HG03565 (cell line): ENCODE data around the gene RAP1GAP2.
"Not testable (repeated sequence)": the region's sequence is repeated elsewhere in the genome, so short reads cannot be mapped to it uniquely, and the experiment has no call there.

Experiments used
- ATAC-seq: cut with Tn5 transposase; IDR thresholded peaks from one replicate; pipeline ENCODE4 v1.9.1; 2021; ENCODE audit warnings: mild to moderate bottlenecking, moderate library complexity; ENCODE audit not compliant: unreplicated experiment

The RAP1GAP2 gene

GRCh38 chr17:2785376-2785775 is 10.9 kb upstream of the RAP1GAP2 start:
- not testable (repeated sequence) for ATAC-seq

- no peak for ATAC-seq
Measured at GRCh38 chr17:2786176-2786881, 9.9 kb upstream of the RAP1GAP2 start.

DNA sequence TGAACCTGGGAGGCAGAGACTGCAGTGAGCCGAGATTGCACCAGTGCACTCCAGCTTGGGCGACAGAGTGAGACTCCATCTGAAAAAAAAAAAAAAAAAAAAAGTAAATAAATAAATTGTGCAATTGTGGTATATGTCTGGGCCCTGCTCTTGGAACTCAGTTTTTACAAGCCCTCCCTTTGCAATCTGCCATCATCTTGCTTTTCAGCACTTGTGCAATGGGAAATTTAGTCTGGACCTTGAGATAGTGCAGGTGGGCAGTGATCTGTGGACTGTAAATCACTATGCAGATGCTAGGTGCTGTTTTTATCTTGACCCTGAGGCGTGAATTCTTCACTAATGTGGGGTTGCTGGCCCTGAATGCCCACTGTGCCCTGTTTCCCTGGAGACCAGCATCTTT is 6.5 kb upstream of the RAP1GAP2 start:
- no peak for ATAC-seq

DNA sequence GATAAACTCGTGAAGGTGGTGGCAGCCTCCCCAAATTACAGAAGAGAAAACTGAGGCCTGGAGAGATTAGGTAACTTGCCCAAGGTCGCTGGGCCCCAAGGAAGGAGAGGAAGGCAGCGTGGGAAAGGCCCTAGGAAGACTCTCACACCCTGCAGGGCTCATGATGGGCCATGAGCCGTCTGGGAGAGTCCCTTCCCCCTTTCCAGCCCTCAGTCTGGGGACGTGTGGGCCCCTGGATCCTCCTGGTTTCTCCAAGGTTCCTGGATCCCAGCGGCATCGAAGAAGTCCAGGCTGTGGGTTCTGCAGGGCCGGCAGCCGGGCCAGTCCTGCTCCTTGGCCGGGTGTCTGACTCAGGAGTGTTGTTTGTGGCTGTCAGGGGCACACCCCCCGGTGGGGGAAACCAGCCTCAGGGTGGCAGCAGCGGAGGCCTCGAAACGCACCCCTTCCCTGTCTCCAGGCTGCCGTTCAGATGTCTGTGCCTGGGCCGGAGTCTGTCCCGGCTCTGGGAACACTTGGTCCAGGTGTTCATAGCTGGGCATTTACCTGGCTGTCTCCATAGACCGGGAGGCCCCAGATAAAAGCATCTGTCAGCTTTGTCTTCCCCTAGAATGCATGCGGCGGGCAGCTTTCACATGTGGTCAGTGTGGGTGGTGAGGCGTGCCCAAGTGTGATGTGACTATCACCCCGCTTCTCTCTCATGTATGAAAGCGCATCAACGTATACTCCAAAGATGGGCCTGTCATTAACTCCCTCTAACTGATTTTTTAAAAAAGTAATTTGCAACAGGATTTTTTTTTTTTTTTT is 3.7 kb upstream of the RAP1GAP2 start:
- ATAC-seq: no peak

- no peak for ATAC-seq
Measured at GRCh38 chr17:2794111-2794803, 2.0 kb upstream of the RAP1GAP2 start.

DNA sequence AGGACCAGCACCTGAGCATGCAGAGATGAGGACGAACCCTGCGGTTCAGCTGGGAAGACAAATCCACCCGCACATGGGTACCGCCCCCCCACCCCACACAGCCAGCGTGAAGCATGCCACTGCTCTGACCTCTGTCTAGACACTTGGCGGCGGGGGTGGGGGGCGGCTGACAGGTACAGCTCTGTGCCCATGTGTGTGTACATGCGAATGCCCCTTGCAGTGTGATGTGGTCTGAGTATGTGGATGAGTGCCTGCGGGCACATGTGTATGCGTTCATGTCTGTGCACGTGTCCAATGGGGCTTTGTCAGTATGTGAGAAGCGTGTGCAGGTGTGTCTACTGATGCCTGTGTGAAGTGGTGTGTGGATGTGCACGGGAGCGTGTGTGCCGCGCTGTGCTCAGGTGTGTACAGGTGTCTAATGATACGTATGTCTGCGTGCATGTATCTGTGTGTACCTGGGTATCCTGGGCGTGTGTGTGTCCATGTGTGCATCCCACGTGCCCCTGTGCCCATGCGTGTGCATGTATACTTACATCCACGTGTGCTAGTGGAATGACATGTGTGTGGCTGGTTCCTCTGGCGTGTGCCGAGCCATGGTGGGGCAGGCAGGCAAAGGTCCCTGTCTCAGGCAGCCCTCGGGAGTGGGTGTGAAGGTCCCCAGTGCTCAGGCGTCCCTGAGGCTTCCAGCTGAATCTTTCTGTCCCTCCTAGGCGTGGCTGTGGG is 636 bp upstream of the RAP1GAP2 start:
- ATAC-seq: no peak

DNA sequence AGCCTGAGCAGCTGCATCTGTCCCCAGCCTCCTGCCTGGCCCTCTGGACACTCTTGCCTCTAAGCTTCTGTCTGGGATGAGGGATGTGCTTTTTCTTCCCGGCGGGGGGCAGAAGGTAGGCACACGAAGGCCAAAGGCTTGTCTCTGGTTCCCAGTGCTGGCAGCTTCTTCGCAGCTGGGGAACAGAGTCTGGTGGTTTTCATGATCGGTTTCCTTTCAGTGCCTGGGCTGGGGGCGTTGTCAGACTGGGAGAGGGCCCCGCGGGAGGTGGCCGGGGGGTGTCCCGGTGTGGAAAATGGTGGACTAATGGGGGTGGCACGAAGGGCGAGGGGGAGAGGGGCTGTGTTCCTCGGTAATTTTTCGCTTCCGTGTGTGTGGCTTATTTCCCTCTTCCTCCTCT is 988 bp downstream of the RAP1GAP2 start:
- ATAC-seq: no peak

- no peak for ATAC-seq
Measured at GRCh38 chr17:2797637-2798036, 1.4 kb downstream of the RAP1GAP2 start.

DNA sequence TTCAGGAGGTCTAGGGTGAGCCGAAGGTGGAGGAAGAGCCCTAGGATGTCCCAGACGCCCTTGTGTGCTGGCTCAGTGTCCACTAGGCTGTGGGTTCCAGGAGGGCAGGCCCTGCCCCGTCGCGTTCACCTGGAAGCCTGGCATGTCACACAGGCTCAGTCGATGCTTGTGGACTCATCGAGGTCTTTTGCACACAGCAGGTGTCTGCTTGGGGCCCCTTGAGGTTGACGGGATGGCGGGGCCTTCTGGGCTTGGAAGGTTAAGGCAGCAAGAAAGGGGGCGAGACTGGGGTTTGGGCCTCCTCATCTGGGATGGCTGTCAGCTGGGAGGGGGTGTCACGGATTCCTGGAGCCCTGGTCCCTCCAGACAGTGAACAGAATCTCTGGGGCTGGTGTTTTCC is 1.9 kb downstream of the RAP1GAP2 start:
- no peak for ATAC-seq

DNA sequence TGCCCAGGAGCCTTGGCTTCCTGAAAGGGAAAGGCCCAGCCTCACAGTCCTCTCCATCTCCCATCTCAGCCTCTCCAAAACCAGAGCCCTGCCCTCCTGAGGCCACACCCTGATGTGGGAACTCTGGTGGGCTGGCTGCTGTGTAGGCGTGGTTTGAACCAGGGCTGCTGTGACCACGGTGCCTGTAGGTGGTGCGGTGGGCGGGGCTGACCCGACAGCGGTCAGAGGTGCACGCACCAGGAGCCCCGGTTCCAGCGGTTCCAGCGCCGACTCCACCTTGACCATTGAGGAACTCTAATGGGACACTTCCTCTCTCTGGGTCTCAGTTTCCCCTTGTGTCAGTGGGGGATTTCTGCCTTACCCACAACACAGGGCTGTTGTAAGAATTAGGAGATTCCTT is 2.4 kb downstream of the RAP1GAP2 start:
- no peak for ATAC-seq

DNA sequence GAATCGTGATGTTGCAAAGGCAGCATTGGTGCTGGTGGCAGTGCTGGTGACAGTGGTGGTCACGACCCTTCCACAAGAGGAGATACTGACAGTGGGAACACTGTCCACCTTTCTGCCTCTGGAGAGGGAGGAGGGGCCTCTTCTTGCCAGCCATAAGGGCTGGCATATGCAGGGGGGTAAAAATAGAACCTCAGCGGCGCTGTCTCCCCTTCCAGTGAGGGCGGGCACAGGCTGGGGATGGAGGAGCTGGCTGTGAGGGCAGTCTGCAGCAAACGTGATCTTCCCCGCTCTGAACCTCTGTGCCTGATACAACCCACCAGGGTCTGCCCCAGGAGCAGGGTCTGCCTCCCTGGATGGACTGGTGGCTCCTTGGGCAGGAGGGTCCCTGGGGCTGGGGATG is 3.4 kb downstream of the RAP1GAP2 start:
- ATAC-seq: no peak

- no peak for ATAC-seq
Measured at GRCh38 chr17:2800367-2800766, 4.1 kb downstream of the RAP1GAP2 start.

- no peak for ATAC-seq
Measured at GRCh38 chr17:2801841-2802240, 5.6 kb downstream of the RAP1GAP2 start.

DNA sequence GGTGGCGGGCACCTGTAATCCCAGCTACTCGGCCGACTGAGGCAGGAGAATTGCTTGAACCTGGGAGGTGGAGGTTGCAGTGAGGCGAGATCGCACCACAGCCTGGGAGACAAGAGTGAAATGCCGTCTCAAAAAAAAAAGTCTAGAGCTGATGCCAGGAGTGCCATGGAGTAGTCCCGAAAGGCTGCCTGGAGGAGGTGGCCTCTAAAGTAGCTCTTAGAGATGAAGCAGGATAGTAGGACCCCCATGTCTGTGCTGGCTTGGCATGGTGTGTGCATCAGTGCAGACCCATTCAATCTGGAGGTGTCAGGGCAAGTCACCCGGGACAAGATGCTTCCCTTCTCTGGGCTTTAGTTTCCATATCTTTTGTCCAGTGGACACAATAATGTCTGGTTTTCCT is 6.3 kb downstream of the RAP1GAP2 start:
- no peak for ATAC-seq

DNA sequence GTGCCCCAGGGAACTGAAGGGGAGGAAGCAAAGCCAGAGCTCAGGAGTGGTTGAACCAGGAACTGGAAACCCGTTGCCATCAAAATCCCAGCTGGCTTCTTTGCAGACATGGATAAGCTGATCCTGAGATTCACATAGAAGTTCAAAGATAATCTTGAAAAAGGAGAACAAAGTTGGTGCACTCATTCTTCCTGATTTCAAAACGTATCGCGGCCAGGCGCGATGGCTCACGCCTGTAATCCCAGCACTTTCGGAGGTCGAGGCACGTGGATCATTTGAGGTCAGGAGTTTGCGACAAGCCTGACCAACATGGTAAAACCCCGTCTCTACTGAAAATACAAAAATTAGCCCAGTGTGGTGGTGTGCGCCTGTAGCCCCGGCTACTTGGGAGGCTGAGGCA is 7.1 kb downstream of the RAP1GAP2 start:
- no peak for ATAC-seq

- no peak for ATAC-seq
Measured at GRCh38 chr17:2803971-2804370, 7.7 kb downstream of the RAP1GAP2 start.

DNA sequence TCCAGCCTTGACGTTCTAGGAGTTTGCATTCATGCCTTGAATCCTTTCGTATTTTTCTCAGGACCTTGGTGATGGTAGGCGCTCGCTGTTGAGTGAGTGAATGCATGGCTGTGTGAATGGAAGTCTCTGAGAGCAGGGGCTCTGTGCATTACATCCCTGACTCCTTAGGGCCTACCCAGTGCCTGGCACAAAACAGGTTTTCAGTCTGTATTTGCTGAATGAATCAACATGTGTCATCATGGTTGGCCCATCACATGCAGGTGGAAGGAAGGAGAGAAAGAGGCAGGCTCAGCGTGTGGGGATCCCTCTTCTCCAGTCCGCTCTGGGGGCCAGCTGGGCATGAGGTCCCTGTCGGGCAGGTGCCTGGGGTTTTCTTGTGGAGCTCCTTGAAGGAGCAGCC is 8.7 kb downstream of the RAP1GAP2 start:
- ATAC-seq: no peak

DNA sequence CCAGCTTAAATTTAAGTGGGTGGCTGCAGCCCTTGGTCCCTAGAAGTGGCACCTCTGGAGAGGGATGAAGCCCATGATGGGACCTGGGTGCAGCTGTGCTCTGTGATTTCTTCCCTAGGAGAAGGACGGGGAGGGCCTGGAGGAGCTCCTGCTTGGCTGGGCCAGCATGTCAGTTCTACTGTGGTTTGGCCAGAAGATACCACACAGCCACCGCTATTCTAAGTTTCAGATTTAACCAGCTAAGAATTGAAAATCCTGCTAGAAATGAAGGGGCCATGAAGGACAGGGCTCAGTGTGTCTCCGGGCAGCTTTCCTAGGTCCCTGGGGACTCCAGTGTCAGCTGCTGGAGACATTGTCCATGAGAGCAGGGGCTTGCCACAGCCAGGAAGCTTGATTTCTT is 9.7 kb downstream of the RAP1GAP2 start:
- ATAC-seq: no peak

- ATAC-seq: no peak
Measured at GRCh38 chr17:2808367-2809335, 12.4 kb downstream of the RAP1GAP2 start.

GRCh38 chr17:2809337-2809736 is 13.1 kb downstream of the RAP1GAP2 start:
- no peak for ATAC-seq
